Measurements from ENCODE around the gene SLC2A1.
"Not testable (repeated sequence)": the region's sequence is repeated elsewhere in the genome, so short reads cannot be mapped to it uniquely, and the experiment has no call there.

The SLC2A1 gene

DNA sequence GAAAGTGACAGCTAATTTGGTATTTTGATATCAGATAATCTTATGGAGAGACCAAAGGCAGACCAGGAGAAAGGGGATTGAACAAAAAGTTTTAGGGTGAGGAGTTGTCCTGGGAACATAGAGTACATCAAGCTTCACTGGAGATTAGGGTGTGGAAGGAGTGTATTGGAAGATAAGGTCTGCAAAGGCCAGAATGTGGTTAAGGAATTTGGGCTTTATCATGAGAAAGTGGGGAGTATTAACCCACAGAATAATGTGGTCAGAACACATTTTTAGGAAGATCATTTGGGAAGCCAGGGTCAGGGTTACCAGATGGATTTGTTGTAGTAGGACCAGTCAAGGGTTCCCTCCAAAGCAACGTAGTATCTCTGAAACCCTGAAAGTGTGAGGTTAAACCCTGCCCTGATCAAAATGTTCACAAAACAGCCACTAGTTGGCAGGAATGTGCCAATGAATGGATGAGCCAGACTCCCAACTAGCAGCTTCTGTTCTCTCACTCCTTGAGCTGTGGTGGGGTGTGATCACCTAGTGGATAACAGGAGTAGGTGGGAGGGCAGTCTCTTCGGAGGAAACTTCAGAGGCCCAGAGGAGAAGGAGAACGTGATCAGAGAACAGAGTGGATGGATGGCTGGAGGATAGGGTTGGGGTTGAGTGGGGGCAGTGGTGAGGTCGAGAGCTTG, 35.8 kb downstream of the SLC2A1 start:
- H3K4me3 ChIP-seq (ENCODE audit: low read depth, low read length): no peak overlapping the region
- DNase-seq (ENCODE audit: low read depth): no peak

- H3K4me3 ChIP-seq (ENCODE audit: low read depth, low read length): no peak overlapping the region
- DNase-seq (ENCODE audit: low read depth): no peak
Observed at GRCh38 chr1:42921769-42922168, 36.9 kb downstream of the SLC2A1 start.

- not testable (repeated sequence) for DNase-seq (ENCODE audit: low read depth); H3K4me3 ChIP-seq (ENCODE audit: low read depth, low read length)
Observed at GRCh38 chr1:42919651-42920050, 39.0 kb downstream of the SLC2A1 start.

DNA sequence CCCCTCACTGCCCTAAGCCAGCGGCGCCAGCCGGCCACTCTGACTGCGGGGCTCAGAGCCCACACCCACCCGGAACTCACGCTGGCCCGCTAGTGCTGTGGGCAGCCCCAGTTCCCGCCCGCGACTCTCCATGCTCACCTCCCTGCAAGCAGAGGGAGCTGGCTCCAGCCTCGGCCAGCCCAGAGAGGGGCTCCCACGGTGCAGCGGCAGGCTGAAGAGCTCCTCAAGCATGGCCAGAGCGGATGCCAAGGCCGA, 41.5 kb downstream of the SLC2A1 start:
- no peak for DNase-seq (ENCODE audit: low read depth)
- no peak overlapping the region for H3K4me3 ChIP-seq (ENCODE audit: low read depth, low read length)

GRCh38 chr1:42915456-42915855, 43.2 kb downstream of the SLC2A1 start:
- H3K4me3 ChIP-seq (ENCODE audit: low read depth, low read length): no peak overlapping the region
- DNase-seq (ENCODE audit: low read depth): no peak

GRCh38 chr1:42914092-42914627, 44.5 kb downstream of the SLC2A1 start:
- H3K4me3 ChIP-seq (ENCODE audit: low read depth, low read length): no peak overlapping the region
- no peak for DNase-seq (ENCODE audit: low read depth)

DNA sequence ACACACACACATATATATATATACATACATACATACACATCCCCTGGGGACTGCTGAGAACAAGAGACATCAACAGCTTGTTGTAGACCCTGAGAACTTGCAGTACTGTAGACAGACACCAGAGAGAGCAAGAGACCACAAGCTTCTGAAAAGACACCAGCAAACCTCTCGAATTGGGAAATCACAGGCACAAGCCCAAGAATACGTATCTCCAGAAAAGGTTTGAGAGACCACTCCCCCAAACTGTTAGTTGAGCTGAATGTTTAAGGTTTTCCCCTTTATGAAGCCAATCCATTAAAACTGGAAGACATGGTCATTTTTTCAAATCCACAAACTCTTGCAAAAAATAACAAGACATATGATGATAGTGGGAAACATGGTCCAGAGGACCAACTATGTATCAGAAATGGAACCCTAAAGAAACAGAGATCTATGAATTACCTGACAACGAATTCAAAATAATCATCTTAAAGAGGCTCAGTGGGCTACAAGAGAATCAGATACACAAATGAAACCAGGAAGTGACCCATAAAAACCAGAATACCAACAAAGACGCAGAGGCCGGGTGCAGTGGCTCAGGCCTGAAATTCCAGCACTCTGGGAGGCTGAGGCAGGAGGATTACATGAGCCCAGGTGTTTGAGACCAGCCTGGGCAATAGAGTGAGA, 45.1 kb downstream of the SLC2A1 start:
- DNase-seq (ENCODE audit: low read depth): peak; percentile 55
- no peak overlapping the region for H3K4me3 ChIP-seq (ENCODE audit: low read depth, low read length)

DNA sequence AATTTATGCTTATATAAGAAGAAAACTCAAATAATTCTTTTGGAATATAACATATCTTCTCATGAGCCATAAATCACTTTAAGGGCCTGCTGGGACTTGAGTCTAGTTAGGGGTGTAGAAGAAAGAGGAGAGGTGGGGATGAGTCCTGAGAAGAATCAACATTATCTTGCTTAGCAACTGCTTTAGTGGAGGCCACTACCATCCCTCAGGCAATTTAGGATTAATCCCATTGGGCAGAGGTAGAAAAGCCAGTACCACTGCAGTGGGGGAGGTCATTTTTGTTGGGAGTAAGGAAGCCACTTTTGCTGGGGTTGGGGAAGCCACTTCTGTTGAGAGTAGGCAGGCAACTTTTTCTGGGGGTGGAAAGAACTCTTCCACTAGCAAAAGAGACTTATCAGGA, 47.7 kb downstream of the SLC2A1 start:
- no peak for DNase-seq (ENCODE audit: low read depth)
- H3K4me3 ChIP-seq (ENCODE audit: low read depth, low read length): no peak overlapping the region

DNA sequence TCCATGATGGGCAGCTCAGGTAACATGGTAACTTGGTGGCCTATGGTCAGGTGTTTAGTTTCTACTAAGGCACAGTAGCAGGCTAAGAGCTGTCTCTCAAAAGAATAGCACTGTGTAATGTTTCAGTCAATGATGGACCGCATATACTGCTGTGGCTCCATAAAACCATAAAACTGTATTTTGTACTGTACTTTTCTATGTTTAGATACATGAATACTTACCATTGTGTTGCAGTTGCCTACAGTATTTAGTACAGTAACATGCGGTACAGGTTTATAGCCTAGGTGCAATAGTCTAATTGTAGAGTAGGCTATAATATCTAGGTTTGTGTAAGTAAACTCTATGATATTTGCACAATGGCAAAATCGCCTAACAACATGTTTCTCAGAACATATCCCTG, 50.6 kb downstream of the SLC2A1 start:
- no peak for DNase-seq (ENCODE audit: low read depth)
- no peak overlapping the region for H3K4me3 ChIP-seq (ENCODE audit: low read depth, low read length)

DNA sequence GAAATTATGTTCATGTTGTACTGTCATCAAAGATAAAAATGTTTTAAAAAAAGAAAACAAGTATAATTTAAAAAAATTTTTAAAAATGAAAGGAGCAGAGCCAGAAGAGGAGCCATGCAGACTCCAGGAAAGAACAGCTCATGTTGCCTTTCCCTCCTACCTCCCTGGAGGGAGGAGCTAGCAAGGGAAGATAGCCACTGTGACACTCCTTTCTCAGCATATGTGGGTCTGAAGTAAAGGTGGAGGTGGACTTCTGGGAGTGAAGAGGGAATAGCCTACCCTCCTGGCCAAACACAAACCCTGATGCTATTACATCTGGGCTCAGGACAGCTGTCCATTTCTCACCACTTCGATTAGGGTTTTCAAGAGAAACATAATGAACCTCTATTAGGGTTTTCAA, 54.2 kb downstream of the SLC2A1 start:
- H3K4me3 ChIP-seq (ENCODE audit: low read depth, low read length): no peak overlapping the region
- no peak for DNase-seq (ENCODE audit: low read depth)

- DNase-seq (ENCODE audit: low read depth); H3K4me3 ChIP-seq (ENCODE audit: low read depth, low read length): not testable (repeated sequence)
Observed at GRCh38 chr1:42899960-42900359, 58.7 kb downstream of the SLC2A1 start.

DNA sequence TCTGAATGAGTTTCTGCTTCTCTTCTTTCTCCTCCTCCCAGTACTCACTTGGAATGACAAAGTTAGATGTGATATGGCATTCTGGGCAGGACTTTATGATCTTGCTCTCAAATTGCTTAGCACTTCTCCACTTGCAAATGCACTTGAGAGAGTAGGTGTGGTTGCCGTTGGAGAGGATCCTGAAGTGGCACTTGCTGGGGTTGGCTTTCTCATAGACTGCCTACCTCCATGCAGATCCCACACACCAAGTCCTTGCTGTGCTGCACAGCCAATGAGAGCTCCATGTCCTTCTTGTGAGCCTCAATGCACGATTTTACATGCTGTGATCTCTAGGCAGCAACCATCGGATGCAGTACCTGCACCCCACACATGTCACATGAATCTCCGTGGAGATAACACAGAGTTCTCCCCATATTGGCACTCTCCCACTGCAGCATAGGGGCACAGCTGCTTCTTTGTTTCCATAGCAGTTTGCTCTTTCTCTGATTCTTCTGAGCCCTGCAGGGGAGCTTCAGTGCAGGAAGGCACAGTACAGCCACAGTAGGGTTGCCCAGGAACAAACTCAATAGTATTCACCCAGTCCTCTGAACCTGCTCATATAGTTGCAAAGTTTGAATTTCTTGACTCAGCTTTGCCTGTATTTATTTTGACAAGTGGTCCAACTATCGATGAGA, 67.1 kb downstream of the SLC2A1 start:
- no peak overlapping the region for H3K4me3 ChIP-seq (ENCODE audit: low read depth, low read length)
- no peak for DNase-seq (ENCODE audit: low read depth)

GRCh38 chr1:42889264-42889663, 69.4 kb downstream of the SLC2A1 start:
- H3K4me3 ChIP-seq (ENCODE audit: low read depth, low read length): no peak overlapping the region

GRCh38 chr1:42888013-42888633, 70.5 kb downstream of the SLC2A1 start:
- no peak for DNase-seq (ENCODE audit: low read depth)
- H3K4me3 ChIP-seq (ENCODE audit: low read depth, low read length): no peak overlapping the region

More at GRCh38 chr1:42889264-42889663, 69.4 kb downstream of the SLC2A1 start:
- no peak for DNase-seq (ENCODE audit: low read depth)

- DNase-seq (ENCODE audit: low read depth): no peak
- no peak overlapping the region for H3K4me3 ChIP-seq (ENCODE audit: low read depth, low read length)
Observed at GRCh38 chr1:42887366-42887765, 71.3 kb downstream of the SLC2A1 start.

DNA sequence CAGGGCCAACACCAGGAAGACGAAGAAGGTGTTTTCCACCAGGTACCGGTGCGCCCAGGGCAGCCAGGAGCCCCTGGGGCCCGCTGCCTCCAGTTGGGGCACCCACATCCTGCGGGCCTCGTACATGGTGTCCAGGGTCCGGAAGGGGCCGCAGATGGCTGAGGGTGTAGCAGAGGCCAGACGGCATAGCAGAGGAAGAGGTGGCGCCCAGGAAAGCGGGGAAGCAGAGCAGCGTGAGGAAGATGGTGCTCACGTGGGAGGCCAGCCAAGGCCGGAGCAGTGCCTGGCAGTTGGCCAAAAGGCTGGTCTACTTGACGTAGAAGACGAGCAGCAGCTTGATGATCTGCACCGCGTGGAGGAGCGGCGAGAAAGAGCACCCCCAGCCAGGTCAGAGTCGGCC, 71.9 kb downstream of the SLC2A1 start:
- DNase-seq (ENCODE audit: low read depth): no peak
- H3K4me3 ChIP-seq (ENCODE audit: low read depth, low read length): no peak overlapping the region

- H3K4me3 ChIP-seq (ENCODE audit: low read depth, low read length): no peak overlapping the region
- no peak for DNase-seq (ENCODE audit: low read depth)
Observed at GRCh38 chr1:42886046-42886739, 72.5 kb downstream of the SLC2A1 start.

DNA sequence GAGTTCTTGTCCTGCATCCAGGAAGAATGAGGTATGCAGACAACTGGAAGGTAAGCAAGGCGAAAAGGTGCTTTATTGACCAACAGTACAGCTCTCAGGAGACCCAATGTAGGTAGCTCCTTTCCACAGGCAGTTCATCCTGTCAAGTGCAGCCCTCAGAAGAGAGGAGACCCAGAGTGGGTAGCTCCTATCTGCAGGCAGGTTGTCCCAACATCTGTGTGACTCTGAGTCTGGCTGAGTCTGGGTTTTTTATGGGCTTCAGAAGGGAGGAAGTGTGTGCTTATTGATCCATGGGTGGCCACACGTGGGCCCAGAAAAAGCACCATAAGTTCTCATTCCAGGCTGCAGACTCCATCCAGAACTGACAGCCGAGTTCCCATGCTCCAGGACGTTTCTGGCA, 78.3 kb downstream of the SLC2A1 start:
- H3K4me3 ChIP-seq (ENCODE audit: low read depth, low read length): no peak overlapping the region
- no peak for DNase-seq (ENCODE audit: low read depth)

DNA sequence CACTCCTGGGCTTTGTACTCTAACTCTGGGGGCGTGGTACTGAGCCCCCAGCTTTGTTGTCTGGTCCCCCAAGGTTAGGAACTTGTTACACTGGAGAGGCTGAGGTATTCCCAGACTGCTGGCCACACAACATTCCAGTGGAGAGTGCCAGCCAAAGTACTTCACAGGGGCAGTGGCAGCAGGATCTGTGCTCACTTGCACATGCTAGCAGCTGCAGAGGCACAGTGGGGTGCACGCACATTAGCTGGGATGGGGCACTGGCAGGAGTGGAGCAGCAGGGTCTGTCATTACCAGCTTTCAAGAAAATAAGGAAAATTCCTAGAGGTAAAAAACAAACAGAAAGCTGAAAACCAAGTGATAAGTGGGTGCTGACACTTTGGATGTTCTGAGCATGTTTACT, 81.3 kb downstream of the SLC2A1 start:
- DNase-seq (ENCODE audit: low read depth): no peak
- H3K4me3 ChIP-seq (ENCODE audit: low read depth, low read length): no peak overlapping the region

DNA sequence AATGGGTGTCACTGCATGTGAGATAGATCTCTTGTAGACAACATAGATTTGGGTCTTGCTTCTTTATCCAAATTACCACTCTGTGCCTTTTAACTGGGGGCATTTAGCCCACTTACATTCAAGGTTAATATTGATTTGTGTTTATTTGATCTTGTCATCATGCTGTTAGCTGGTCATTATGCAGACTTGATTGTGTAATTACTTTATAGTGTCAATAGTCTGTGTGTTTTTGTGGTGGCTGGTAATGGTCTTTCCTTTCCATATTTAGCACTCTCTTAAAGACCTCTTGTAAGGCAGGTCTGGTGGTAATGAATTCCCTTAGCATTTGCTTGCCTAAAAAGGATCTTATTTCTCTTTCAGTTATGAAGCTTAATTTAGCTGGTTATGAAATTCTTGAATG, 82.7 kb downstream of the SLC2A1 start:
- no peak overlapping the region for H3K4me3 ChIP-seq (ENCODE audit: low read depth, low read length)

More for the DNA sequence above, 82.7 kb downstream of the SLC2A1 start:
- DNase-seq (ENCODE audit: low read depth): no peak
